NT2/D1 (cell line): ENCODE results near the gene ADAM33.

Source experiments
- DNase-seq: peaks from one replicate; pipeline ENCODE4 v3.0.0-alpha.2; 2011; ENCODE audit warnings: low read depth, low spot score
- H3K27me3 ChIP-seq: 2 replicates; pipeline ENCODE4 v1.6.0; 2011; ENCODE audit warnings: mild to moderate bottlenecking; ENCODE audit not compliant: insufficient read length, insufficient read depth
- H3K36me3 ChIP-seq: 2 replicates; pipeline ENCODE4 v1.6.1; 2011; ENCODE audit warnings: mild to moderate bottlenecking, low read length, mixed read lengths; ENCODE audit not compliant: insufficient read depth, insufficient read length
- H3K4me1 ChIP-seq: 2 replicates; pipeline ENCODE4 v1.5.1; 2011; ENCODE audit not compliant: insufficient read depth, insufficient read length
- H3K4me3 ChIP-seq: 2 replicates; pipeline ENCODE4 v1.5.1; 2011; ENCODE audit warnings: low read depth; ENCODE audit not compliant: insufficient read length
- H3K9ac ChIP-seq: 2 replicates; pipeline ENCODE4 v1.6.0; 2011; ENCODE audit warnings: low read depth; ENCODE audit not compliant: insufficient read length
- H3K9me3 ChIP-seq: 2 replicates; pipeline ENCODE4 v1.5.1; 2011; ENCODE audit warnings: mild to moderate bottlenecking, low read length; ENCODE audit not compliant: insufficient read depth
- SUZ12 ChIP-seq: IDR thresholded peaks from 2 replicates; pipeline ENCODE4 v1.6.1; 2011; ENCODE audit not compliant: insufficient read length, insufficient read depth; ENCODE audit errors: extremely low read depth
- YY1 ChIP-seq: IDR thresholded peaks from 2 replicates; pipeline ENCODE4 v1.6.1; 2011; ENCODE audit not compliant: insufficient read length, insufficient read depth
- ZNF274 ChIP-seq: IDR thresholded peaks from 2 replicates; pipeline ENCODE4 v1.6.1; 2011; ENCODE audit warnings: mild to moderate bottlenecking, low read depth, low read length

Gene ADAM33

DNA sequence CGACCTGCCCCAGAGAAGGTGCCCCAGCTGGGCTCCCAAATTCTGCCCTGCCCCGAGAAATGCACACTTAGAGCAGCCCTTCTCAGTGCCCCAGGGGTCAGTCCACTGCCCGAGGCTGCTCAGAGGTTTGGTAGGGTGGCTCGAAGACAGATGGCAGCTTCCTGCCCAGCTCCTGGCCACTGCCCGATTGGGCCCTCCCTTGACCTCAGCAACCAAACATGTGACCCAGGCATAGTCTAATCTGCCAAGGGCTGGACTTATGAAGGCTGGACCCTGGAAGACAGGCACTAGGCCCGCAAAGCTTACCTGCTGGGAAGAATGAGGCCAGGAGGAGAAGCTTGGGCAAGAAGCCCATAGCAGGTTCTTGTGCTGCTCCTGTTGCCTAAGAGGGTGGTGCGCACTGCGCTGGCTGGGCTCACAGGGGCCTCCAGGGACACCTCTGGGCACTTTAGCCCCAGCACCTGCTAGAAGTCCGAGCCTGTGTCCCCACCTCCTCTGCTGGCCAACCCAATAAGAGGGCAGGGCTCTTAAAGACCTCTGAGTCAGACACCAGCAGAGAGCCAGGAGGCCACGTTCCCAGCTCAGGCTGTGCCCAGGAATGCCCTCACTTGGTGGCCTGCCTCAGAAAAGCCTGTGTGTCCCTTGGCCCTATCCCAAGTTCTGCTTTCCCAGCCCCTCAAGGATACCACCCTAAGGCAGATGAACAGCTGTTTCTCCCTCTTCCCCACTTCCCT, 25.1 kb upstream of the ADAM33 start:
- no peaks in the 10 kb centered on the region for H3K9me3 ChIP-seq
- peaks cover 2% of the 10 kb centered on the region for H3K4me1 ChIP-seq
- no peak overlapping the region for H3K9ac ChIP-seq
- H3K36me3 ChIP-seq = no peaks in the 10 kb centered on the region
- H3K4me3 ChIP-seq = no peak overlapping the region
- no peak for DNase-seq
- TF ChIP-seq YY1 (no peak), SUZ12 (no peak), ZNF274 (no peak)
- no peaks in the 10 kb centered on the region for H3K27me3 ChIP-seq

DNA sequence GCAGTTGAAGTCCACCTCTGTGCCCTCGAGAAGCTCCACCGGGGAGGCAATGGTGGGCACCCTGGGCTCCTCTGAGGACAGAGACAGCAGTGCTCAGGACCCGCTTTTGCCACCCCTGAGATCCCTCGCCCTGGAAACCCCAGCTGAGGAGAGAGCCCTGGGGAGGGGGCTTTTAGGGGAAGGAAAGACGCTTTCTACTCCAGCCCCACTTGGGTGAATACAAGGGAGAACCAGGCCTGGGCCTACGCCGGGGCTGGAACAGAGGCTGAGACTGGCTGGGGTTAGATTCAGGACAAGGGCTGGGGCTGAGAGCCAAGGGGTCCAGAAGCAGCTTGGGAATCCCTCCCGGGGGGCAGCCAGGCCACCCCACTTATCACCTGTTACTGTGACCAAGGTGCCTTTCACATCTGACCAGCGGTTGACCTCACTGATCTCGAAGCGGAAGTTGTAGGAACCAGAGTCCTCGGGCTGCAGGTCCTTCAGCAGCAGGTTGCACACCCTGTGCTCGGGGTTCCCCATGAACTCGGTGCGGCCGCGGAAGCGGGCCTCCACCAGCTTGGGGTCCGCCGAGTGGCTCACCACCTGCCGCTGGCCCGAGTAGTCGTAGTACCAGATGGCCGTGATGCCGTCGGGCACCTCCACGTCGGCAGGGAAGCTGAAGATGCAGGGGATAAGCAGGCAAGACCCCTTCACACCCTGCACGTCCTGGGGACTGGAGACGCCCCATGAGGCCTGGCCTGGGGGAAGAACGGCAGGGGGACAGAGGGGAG, 24.3 kb upstream of the ADAM33 start:
- Histone ChIP-seq H3K9me3 (no peaks in the 10 kb centered on the region), H3K4me3 (no peak overlapping the region), H3K4me1 (peaks cover 2% of the 10 kb centered on the region), H3K27me3 (no peaks in the 10 kb centered on the region), H3K9ac (no peak overlapping the region), H3K36me3 (no peaks in the 10 kb centered on the region)
- DNase-seq = no peak
- TF ChIP-seq YY1 (no peak), SUZ12 (no peak), ZNF274 (no peak)

- Histone ChIP-seq H3K36me3 (no peaks in the 10 kb centered on the region), H3K9me3 (no peaks in the 10 kb centered on the region), H3K27me3 (no peaks in the 10 kb centered on the region), H3K4me1 (peaks cover 1% of the 10 kb centered on the region), H3K9ac (no peak overlapping the region), H3K4me3 (no peak overlapping the region)
- TF ChIP-seq ZNF274 = no peak
- TF ChIP-seq SUZ12 = no peak
- no peak for TF ChIP-seq YY1
- DNase-seq = no peak
Measured at GRCh38 chr20:3705491-3705969, 23.7 kb upstream of the ADAM33 start.

DNA sequence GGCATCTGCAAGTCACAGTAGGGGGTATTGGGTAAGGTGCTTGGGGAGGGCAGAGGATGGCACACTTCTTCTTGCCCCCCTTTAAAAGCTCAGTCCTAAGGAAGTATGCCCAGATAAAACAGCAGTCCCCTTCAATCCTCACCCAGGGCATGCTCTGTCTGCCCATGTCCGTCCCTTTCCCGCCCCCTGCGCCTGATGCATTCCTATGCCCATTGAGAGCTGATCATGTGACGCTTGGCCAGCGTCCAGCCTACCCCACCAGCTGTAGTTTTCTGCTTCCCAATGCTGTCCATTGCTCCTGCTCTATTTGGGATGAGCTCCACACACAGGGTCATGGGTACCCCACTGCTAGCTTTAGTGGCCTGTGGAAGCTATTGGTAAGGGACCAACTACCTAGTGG, 22.3 kb upstream of the ADAM33 start:
- Histone ChIP-seq H3K4me1 (no peaks in the 10 kb centered on the region), H3K9ac (no peak overlapping the region), H3K36me3 (no peaks in the 10 kb centered on the region), H3K4me3 (no peak overlapping the region), H3K9me3 (no peaks in the 10 kb centered on the region), H3K27me3 (no peaks in the 10 kb centered on the region)
- TF ChIP-seq SUZ12 (no peak), ZNF274 (no peak), YY1 (no peak)
- no peak for DNase-seq

GRCh38 chr20:3702611-3703391, 21.0 kb upstream of the ADAM33 start:
- H3K4me3 ChIP-seq = no peak overlapping the region
- no peak overlapping the region for H3K9ac ChIP-seq
- no peak for DNase-seq
- no peaks in the 10 kb centered on the region for H3K9me3 ChIP-seq
- TF ChIP-seq SUZ12 (no peak), YY1 (no peak), ZNF274 (no peak)
- H3K4me1 ChIP-seq = no peaks in the 10 kb centered on the region
- H3K27me3 ChIP-seq = no peaks in the 10 kb centered on the region
- no peaks in the 10 kb centered on the region for H3K36me3 ChIP-seq

- Histone ChIP-seq H3K9ac (no peak overlapping the region), H3K27me3 (no peaks in the 10 kb centered on the region)
- DNase-seq = no peak
Measured at GRCh38 chr20:3701061-3701998, 19.5 kb upstream of the ADAM33 start.

More at GRCh38 chr20:3701061-3701998, 19.5 kb upstream of the ADAM33 start:
- TF ChIP-seq YY1 (no peak), SUZ12 (no peak), ZNF274 (no peak)
- Histone ChIP-seq H3K4me1 (peaks cover 10% of the 10 kb centered on the region), H3K9me3 (peaks cover 4% of the 10 kb centered on the region; the same call in 1 of the 2 replicates), H3K36me3 (no peaks in the 10 kb centered on the region), H3K4me3 (no peak overlapping the region)
